Loucy (cell line): ENCODE data around the gene OR8A1.

ENCODE experiments used
- CTCF ChIP-seq: fragments of 200-600 bp; sonication (generic); conservative IDR thresholded peaks from 2 replicates; pipeline ENCODE4 v1.5.1; 2014; ENCODE audit warnings: mild to moderate bottlenecking, antibody characterized with exemption, low read length
- EZH2phosphoT487 ChIP-seq: fragments of 200-600 bp; IDR thresholded peaks from 2 replicates; pipeline ENCODE4 v1.6.1; 2018; ENCODE audit warnings: antibody characterized with exemption, mild to moderate bottlenecking, moderate library complexity, borderline replicate concordance

DNA sequence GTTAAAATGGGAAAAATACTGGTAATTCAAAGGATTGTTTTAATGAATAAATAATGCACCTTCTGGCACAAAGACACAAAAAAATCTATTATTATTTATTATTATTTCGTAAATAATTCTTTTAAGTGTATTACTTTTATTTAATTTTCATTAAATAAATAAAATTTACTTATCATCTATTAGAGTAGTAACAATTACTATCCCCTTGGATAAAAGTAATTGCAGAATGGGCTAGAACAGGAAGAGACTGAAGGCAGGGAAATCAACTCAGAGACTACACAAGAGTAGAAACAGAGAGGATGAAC lies 49.3 kb upstream of the OR8A1 start:
- no peak for TF ChIP-seq CTCF
- TF ChIP-seq EZH2phosphoT487, result no peak
